T-helper 17 cell (primary cell): ENCODE results near the gene CEP76. TPM values are rescaled to one million over a fixed set of nuclear protein-coding genes. Genes with fewer than 3 reads are reported as not detected.
A peak's percentile ranks its signal among the peaks of the same experiment; 100 is the strongest.

ENCODE experiments used
- ATAC-seq: fragments of 150-1000 bp; cut with Tn5 transposase; 2 replicates; pipeline ENCODE4 v1.10.0; 2021; ENCODE audit warnings: mild to moderate bottlenecking, moderate library complexity
- DNase-seq, 3 donors: peaks; one replicate each; pipeline versions ENCODE4 v3.0.0 to v3.0.0-alpha.2; 2020 to 2021
- H3K9me3 ChIP-seq: one replicate; pipeline ENCODE4 v1.7.0; 2013; ENCODE audit warnings: low read length, mild to moderate bottlenecking; ENCODE audit not compliant: control insufficient read depth, poor library complexity, severe bottlenecking
- H3K27ac Mint-ChIP-seq: one replicate; pipeline ENCODE4 v1.8.0; 2022; ENCODE audit warnings: mild to moderate bottlenecking, moderate library complexity, mixed read lengths
- H3K27me3 Mint-ChIP-seq: one replicate; pipeline ENCODE4 v1.8.0; 2022; ENCODE audit warnings: mixed read lengths
- H3K36me3 Mint-ChIP-seq: one replicate; pipeline ENCODE4 v1.8.0; 2022; ENCODE audit warnings: low read depth, mixed read lengths
- H3K4me1 Mint-ChIP-seq: one replicate; pipeline ENCODE4 v1.8.0; 2022; ENCODE audit warnings: mild to moderate bottlenecking, mixed read lengths
- H3K4me3 Mint-ChIP-seq: one replicate; pipeline ENCODE4 v1.8.0; 2022; ENCODE audit warnings: mild to moderate bottlenecking, moderate library complexity, mixed read lengths
- total RNA-seq, 4 donors: library from RNA in 2 of 4; stranded (reverse) in 2 of 4; gene quantifications; one replicate each; pipeline ENCODE4 v1.2.3 and lab custom pipeline; 2022 to 2026

CEP76 gene
- total RNA-seq (10 to 100 TPM in 1 of 2 donors, 1 to 10 TPM in 1; 8.9 to 10.5 TPM), total RNA-seq (lab: John Stamatoyannopoulos, UW) (14.2 to 18.4 reads per million in 2 donors)

- ATAC-seq = peak; percentile 83
- DNase-seq = peak; percentile 73 to 77 (median 77)
- Mint-ChIP-seq H3K27ac (peak within 1 kb of the TSS; percentile 97), H3K27me3 (no peaks in the 10 kb centered on the region), H3K4me1 (peaks cover 39% of the 10 kb centered on the region), H3K36me3 (peaks cover 7% of the 10 kb centered on the region), H3K4me3 (peak within 1 kb of the TSS; percentile 97)
- H3K9me3 ChIP-seq = no peaks in the 10 kb centered on the region
Measured at GRCh38 chr18:12702221-12703095, at the start of gene CEP76, which contains the start of gene PSMG2. Gene CEP76 (minus strand): TSS chr18:12702723. CDS start chr18:12702548, 175 bp downstream. Gene PSMG2 (plus strand): TSS chr18:12703042. CDS start chr18:12703108, 66 bp downstream.

GRCh38 chr18:12751891-12752290 lies 49.4 kb upstream of the CEP76 start:
- no peaks in the 10 kb centered on the region for H3K36me3 Mint-ChIP-seq
- H3K4me1 Mint-ChIP-seq = peaks cover 12% of the 10 kb centered on the region
- no peaks in the 10 kb centered on the region for H3K9me3 ChIP-seq
- H3K4me3 Mint-ChIP-seq = no peak overlapping the region
- DNase-seq (no peak), ATAC-seq (no peak)
- peaks cover 5% of the 10 kb centered on the region for H3K27me3 Mint-ChIP-seq
- H3K27ac Mint-ChIP-seq = no peak overlapping the region

GRCh38 chr18:12751503-12751884 lies 49.0 kb upstream of the CEP76 start:
- Mint-ChIP-seq H3K4me1 (peaks cover 12% of the 10 kb centered on the region), H3K4me3 (no peak overlapping the region), H3K36me3 (no peaks in the 10 kb centered on the region), H3K27ac (no peak overlapping the region), H3K27me3 (peaks cover 5% of the 10 kb centered on the region)
- ATAC-seq (no peak), DNase-seq (no peak)
- H3K9me3 ChIP-seq = no peaks in the 10 kb centered on the region

- no peak overlapping the region for H3K4me3 Mint-ChIP-seq
- no peak overlapping the region for H3K27ac Mint-ChIP-seq
- peaks cover 12% of the 10 kb centered on the region for H3K4me1 Mint-ChIP-seq
- ATAC-seq = no peak
- H3K9me3 ChIP-seq = no peaks in the 10 kb centered on the region
- peaks cover 5% of the 10 kb centered on the region for H3K27me3 Mint-ChIP-seq
- no peaks in the 10 kb centered on the region for H3K36me3 Mint-ChIP-seq
- DNase-seq = no peak
Measured at GRCh38 chr18:12750715-12751502, 48.4 kb upstream of the CEP76 start.

GRCh38 chr18:12750076-12750714 lies 47.7 kb upstream of the CEP76 start:
- Mint-ChIP-seq H3K4me1 (peaks cover 12% of the 10 kb centered on the region), H3K27me3 (peaks cover 5% of the 10 kb centered on the region), H3K27ac (peak overlapping the region; percentile 21), H3K36me3 (no peaks in the 10 kb centered on the region), H3K4me3 (no peak overlapping the region)
- ATAC-seq (no peak), DNase-seq (no peak)
- no peaks in the 10 kb centered on the region for H3K9me3 ChIP-seq

- Mint-ChIP-seq H3K27ac (no peak overlapping the region), H3K36me3 (no peaks in the 10 kb centered on the region), H3K4me3 (no peak overlapping the region), H3K27me3 (peaks cover 5% of the 10 kb centered on the region), H3K4me1 (peaks cover 11% of the 10 kb centered on the region)
- no peak for DNase-seq
- no peak for ATAC-seq
- H3K9me3 ChIP-seq = no peaks in the 10 kb centered on the region
Measured at GRCh38 chr18:12749121-12749520, 46.6 kb upstream of the CEP76 start.

GRCh38 chr18:12748671-12749070 lies 46.1 kb upstream of the CEP76 start:
- Mint-ChIP-seq H3K36me3 (no peaks in the 10 kb centered on the region), H3K4me1 (peaks cover 13% of the 10 kb centered on the region), H3K27ac (no peak overlapping the region), H3K27me3 (peaks cover 5% of the 10 kb centered on the region), H3K4me3 (no peak overlapping the region)
- no peak for ATAC-seq
- no peak for DNase-seq
- no peaks in the 10 kb centered on the region for H3K9me3 ChIP-seq

GRCh38 chr18:12747530-12748315 lies 45.2 kb upstream of the CEP76 start:
- DNase-seq = no peak
- Mint-ChIP-seq H3K27me3 (peaks cover 5% of the 10 kb centered on the region), H3K36me3 (no peaks in the 10 kb centered on the region), H3K27ac (no peak overlapping the region), H3K4me3 (no peak overlapping the region), H3K4me1 (peaks cover 13% of the 10 kb centered on the region)
- no peaks in the 10 kb centered on the region for H3K9me3 ChIP-seq
- no peak for ATAC-seq

- peaks cover 13% of the 10 kb centered on the region for H3K4me1 Mint-ChIP-seq
- H3K27ac Mint-ChIP-seq = no peak overlapping the region
- H3K27me3 Mint-ChIP-seq = peaks cover 5% of the 10 kb centered on the region
Measured at GRCh38 chr18:12745095-12745795, 42.7 kb upstream of the CEP76 start.

GRCh38 chr18:12744103-12744502 lies 41.6 kb upstream of the CEP76 start:
- no peaks in the 10 kb centered on the region for H3K9me3 ChIP-seq
- no peak for DNase-seq
- ATAC-seq = peak; percentile 62
- Mint-ChIP-seq H3K4me3 (no peak overlapping the region), H3K36me3 (no peaks in the 10 kb centered on the region), H3K27me3 (peaks cover 1% of the 10 kb centered on the region), H3K4me1 (peaks cover 7% of the 10 kb centered on the region), H3K27ac (no peak overlapping the region)

More at GRCh38 chr18:12745095-12745795, 42.7 kb upstream of the CEP76 start:
- Mint-ChIP-seq H3K4me3 (no peak overlapping the region), H3K36me3 (no peaks in the 10 kb centered on the region)
- H3K9me3 ChIP-seq = no peaks in the 10 kb centered on the region
- DNase-seq (no peak), ATAC-seq (no peak)

- Mint-ChIP-seq H3K27me3 (no peaks in the 10 kb centered on the region), H3K27ac (no peak overlapping the region), H3K4me3 (no peak overlapping the region), H3K36me3 (no peaks in the 10 kb centered on the region), H3K4me1 (peaks cover 4% of the 10 kb centered on the region)
- ATAC-seq (no peak), DNase-seq (no peak)
- H3K9me3 ChIP-seq = no peaks in the 10 kb centered on the region
Measured at GRCh38 chr18:12742453-12742852, 39.9 kb upstream of the CEP76 start.

- H3K27ac Mint-ChIP-seq = no peak overlapping the region
- no peaks in the 10 kb centered on the region for H3K27me3 Mint-ChIP-seq
- DNase-seq (no peak), ATAC-seq (no peak)
- peaks cover 4% of the 10 kb centered on the region for H3K4me1 Mint-ChIP-seq
- H3K36me3 Mint-ChIP-seq = no peaks in the 10 kb centered on the region
- no peak overlapping the region for H3K4me3 Mint-ChIP-seq
- H3K9me3 ChIP-seq = no peaks in the 10 kb centered on the region
Measured at GRCh38 chr18:12741351-12741750, 38.8 kb upstream of the CEP76 start.
